ENCODE data around the gene ZIC2.

Gene ZIC2

GRCh38 chr13:99985886-99986527, 4.4 kb downstream of the ZIC2 start:
- Mint-ChIP-seq H3K9me3 (no peaks in the 10 kb centered on the region), H3K4me1 (no peaks in the 10 kb centered on the region), H3K4me3 (peak overlapping the region; percentile 2), H3K27me3 (peaks cover 65% of the 10 kb centered on the region), H3K27ac (no peak overlapping the region), H3K36me3 (no peaks in the 10 kb centered on the region)
- no peak for ATAC-seq

DNA sequence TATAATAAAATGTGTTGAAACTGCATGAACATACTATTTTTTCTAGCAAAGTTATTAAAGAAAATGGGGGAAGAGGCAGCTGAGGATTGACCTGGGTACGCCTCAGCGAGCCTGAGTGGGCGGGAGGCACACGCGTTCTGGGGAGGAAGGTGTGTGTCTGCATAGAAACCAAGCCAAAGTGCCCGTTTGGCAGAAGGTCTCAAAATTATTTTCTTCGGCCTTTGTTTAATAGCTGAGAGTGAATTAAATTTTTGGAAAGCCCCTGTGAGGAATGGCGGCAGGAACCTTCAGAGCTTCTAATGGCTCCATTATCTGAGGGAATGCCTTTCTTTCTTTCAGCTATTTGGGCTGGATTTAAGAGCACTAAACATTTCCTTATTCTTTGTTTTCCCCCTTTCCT, 5.2 kb downstream of the ZIC2 start:
- Mint-ChIP-seq H3K4me3 (no peak overlapping the region), H3K9me3 (peaks cover 2% of the 10 kb centered on the region), H3K27me3 (peaks cover 72% of the 10 kb centered on the region), H3K27ac (no peak overlapping the region), H3K4me1 (no peaks in the 10 kb centered on the region), H3K36me3 (no peaks in the 10 kb centered on the region)
- ATAC-seq: no peak

DNA sequence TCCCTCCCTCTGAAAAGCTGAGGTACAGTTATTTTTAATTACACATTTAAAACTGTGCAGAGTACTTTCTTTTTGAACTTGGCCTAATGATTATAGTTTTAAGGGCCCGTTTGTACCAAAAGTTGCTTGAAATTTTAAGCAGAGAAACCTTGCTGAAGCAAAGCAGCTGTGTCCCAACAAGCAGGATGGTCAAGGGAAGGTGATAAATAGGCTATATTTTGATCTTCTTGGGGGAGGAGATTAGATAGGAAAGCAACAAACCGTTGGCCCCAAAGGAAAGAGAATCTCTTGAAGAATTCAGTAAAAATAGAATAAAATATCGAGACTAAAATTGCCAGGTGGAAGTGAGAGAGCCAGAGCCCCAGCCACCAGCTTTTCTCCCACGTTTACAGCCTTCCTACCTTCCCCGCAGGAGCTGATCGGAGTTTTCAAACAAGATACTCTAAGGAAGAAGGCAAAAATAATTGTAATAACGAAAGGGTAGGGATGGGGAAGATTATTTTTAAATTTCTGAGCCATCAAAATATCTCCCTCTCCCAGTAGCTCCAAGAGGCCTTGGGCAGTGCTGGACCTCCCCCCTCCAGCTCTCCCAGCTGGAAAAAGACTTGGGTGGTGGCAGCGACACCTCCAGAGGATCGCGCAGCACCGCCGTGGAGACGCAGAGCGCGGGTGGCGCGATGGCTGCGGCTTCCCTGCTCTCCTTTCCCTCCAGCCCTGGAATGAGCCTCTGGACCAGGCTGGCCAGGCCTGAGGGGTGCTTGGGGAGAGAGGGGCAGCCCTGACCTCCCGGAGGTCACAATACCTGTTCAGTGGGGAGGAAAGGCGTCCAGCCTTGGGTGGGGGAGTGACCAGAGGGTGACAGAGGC, 5.8 kb downstream of the ZIC2 start:
- peaks cover 3% of the 10 kb centered on the region for H3K9me3 Mint-ChIP-seq
- H3K4me1 Mint-ChIP-seq: no peaks in the 10 kb centered on the region
- H3K4me3 Mint-ChIP-seq: no peak overlapping the region
- H3K27ac Mint-ChIP-seq: no peak overlapping the region
- ATAC-seq: no peak
- no peaks in the 10 kb centered on the region for H3K36me3 Mint-ChIP-seq
- peaks cover 78% of the 10 kb centered on the region for H3K27me3 Mint-ChIP-seq

DNA sequence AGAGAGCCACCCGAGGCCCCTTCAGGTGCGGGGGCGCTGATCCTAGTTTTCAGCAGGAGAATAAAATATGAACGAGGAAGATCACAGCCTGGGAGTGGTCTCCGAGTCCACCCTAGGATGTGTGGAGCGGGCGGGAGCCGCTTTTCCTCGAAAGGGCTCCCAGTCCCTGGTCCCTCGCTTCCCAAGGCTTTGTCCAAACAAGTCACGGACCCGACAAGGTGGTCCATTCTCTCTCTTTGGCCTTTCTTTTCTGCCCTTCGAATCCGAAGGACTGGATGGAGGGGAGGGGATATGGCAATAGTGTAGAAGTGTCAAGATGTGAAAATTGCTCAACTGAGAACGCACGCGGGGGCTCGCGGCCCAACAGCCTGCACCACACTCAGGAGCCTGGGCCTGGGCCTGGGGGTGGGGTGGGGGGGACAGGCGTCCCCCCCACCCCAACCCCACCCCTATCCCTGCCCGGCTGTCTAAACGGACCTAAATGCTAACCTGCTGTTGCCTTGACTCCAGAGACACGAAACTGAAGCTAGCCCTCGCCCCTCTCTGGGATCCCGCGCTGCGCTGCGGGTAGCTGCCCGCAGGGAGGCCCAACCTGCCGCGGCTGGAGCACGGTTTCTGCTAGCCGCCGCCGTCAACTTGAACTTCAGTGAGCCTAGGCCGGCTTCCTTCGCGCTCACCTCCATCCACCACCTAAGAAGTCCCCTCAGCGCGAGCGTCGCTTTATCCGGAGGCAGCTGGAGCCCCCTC, 7.1 kb downstream of the ZIC2 start:
- Mint-ChIP-seq H3K4me3 (no peak overlapping the region), H3K9me3 (peaks cover 3% of the 10 kb centered on the region), H3K27me3 (peaks cover 86% of the 10 kb centered on the region), H3K27ac (no peak overlapping the region), H3K4me1 (no peaks in the 10 kb centered on the region), H3K36me3 (no peaks in the 10 kb centered on the region)
- ATAC-seq: no peak

GRCh38 chr13:99989276-99990125, 7.9 kb downstream of the ZIC2 start:
- ATAC-seq: no peak
- Mint-ChIP-seq H3K4me3 (no peak overlapping the region), H3K36me3 (no peaks in the 10 kb centered on the region), H3K27me3 (peaks cover 91% of the 10 kb centered on the region), H3K9me3 (peaks cover 3% of the 10 kb centered on the region), H3K27ac (no peak overlapping the region), H3K4me1 (no peaks in the 10 kb centered on the region)

GRCh38 chr13:99990126-99990977, 8.8 kb downstream of the ZIC2 start:
- no peak overlapping the region for H3K4me3 Mint-ChIP-seq
- H3K27me3 Mint-ChIP-seq: peaks cover 99% of the 10 kb centered on the region
- no peak overlapping the region for H3K27ac Mint-ChIP-seq
- H3K9me3 Mint-ChIP-seq: peaks cover 9% of the 10 kb centered on the region
- ATAC-seq: no peak
- no peaks in the 10 kb centered on the region for H3K4me1 Mint-ChIP-seq
- no peaks in the 10 kb centered on the region for H3K36me3 Mint-ChIP-seq

DNA sequence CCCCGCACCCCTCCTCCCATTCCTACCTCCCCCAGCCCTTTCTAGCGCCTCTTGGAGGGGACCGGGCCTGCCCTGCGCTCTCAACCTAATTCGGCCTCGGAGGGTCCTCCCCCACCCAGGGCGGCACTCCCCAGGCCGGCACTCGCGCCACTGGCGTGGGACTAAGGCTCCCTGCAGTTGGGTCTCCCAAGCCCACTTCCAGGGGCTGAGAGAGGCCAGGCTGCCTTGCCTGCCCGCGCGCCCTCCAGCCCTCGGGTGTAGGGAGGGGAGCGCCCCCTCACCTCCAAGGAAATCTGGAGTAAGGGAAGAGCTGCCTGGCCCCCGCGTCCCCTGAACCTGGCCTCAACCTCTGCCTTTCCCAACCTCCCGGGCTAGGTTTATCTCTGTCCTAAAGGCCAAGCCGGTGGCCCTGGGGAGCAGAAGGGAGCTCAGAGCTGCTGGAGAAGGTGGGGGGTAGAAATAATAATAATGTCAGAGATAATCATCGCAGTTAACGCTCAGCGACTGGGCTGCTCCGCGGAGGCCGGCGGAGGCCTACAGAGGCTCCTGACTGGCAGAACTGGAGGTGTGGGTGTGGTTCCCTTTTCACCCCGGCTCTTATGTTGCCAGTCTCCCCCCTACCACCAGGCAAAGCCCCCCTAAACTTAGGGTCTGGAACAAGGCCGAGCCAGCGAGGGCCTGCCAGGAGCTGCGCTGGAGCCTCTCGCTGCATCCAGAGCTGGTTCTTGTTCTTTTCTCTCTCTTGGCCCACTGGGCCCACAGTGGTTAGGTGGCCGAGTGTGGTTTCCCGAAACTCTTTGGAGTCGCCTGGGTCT, 9.6 kb downstream of the ZIC2 start:
- ATAC-seq: no peak

GRCh38 chr13:99991828-99992775, 10.5 kb downstream of the ZIC2 start:
- Mint-ChIP-seq H3K27me3 (peaks cover 99% of the 10 kb centered on the region), H3K36me3 (no peaks in the 10 kb centered on the region), H3K27ac (no peak overlapping the region), H3K4me1 (no peaks in the 10 kb centered on the region), H3K4me3 (no peak overlapping the region), H3K9me3 (peaks cover 9% of the 10 kb centered on the region)
- no peak for ATAC-seq

More for the DNA sequence above, 9.6 kb downstream of the ZIC2 start:
- Mint-ChIP-seq H3K4me1 (no peaks in the 10 kb centered on the region), H3K9me3 (peaks cover 9% of the 10 kb centered on the region), H3K36me3 (no peaks in the 10 kb centered on the region), H3K27ac (no peak overlapping the region), H3K27me3 (peaks cover 100% of the 10 kb centered on the region), H3K4me3 (no peak overlapping the region)

DNA sequence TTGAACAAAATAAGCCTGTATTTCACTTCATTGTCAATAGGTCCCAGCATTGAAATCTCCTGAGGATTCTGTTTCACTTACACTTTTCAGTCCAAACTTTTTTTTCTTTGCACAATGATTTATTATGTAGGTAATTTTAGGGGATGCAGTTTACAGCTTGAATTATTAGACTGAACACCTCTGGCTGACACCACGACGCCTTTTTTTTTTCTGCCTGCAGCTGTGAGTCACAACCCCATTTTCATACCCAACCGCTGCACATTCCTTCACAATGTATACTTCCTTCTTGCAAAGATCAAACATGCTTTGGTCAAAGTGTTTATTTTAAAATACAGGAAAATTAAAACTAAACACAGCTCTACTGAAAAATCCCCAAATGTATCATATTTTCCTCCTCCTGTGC, 11.4 kb downstream of the ZIC2 start:
- Mint-ChIP-seq H3K36me3 (no peaks in the 10 kb centered on the region), H3K4me1 (no peaks in the 10 kb centered on the region), H3K27ac (no peak overlapping the region), H3K4me3 (no peak overlapping the region), H3K27me3 (peaks cover 93% of the 10 kb centered on the region), H3K9me3 (peaks cover 9% of the 10 kb centered on the region)
- no peak for ATAC-seq

DNA sequence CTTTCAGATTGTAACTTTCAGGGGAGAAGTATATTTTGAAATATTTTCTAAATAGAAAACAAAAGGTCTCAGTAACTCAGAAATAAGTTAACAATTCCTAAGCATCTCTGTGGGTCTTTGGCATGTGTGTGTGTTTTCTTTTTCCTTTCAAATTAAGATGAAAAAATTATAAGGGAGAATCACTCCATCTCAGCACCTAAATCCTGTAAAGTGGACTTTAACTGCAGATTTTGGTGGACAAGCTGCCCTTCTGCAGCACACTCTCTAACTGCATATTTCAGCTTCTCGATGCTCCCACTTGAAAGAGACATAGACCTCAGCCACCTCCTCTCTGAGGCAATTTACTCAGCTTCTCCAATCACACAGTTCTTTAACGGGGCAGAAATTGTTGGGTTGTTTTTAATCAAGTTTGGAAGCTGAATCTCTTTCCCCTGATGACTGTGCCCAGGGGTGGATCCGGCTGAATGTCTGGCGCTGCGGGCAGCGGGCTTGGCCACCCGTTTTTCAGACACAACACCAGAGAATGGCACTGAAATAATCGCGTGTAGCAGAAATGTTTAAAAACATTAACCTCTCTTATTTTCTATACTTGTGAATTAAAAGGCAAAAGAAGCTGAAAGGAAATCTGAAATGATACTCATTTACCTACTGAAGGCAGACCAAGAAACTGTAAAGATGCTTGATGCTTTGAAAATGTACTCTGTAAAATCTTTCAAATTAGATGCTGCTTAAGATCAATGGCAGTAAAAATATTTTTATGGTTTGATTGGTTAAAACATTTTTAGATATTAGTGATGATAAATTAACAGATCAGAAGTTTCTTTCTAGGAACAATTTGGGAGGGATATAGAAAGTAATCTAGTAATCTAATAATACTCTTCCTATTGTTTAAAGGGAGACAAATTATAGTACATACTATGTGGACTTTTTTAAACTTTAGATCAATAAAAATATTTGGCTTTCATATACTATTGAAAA, 12.4 kb downstream of the ZIC2 start:
- ATAC-seq: no peak
- H3K27ac Mint-ChIP-seq: no peak overlapping the region

DNA sequence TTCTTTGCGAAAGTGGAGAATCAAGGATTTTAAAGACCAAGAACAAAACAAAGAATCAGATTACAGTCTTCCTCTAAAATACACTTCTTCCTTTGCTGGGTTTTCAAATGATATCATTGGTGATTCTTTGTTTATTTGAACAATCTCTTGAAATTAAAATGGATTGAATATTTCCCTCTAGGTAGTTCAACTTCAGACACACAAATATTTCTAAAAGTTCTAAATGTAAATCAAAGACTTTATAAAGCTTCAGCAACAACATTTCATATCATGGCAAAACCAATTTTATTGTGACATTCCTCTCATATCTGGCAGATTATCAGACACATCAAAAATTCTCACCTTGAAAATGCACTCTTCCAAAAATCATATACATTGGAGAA, 13.0 kb downstream of the ZIC2 start:
- peaks cover 92% of the 10 kb centered on the region for H3K27me3 Mint-ChIP-seq

More for the DNA sequence above, 12.4 kb downstream of the ZIC2 start:
- peaks cover 9% of the 10 kb centered on the region for H3K9me3 Mint-ChIP-seq
- H3K4me3 Mint-ChIP-seq: no peak overlapping the region
- H3K36me3 Mint-ChIP-seq: no peaks in the 10 kb centered on the region
- H3K27me3 Mint-ChIP-seq: peaks cover 93% of the 10 kb centered on the region
- H3K4me1 Mint-ChIP-seq: no peaks in the 10 kb centered on the region

DNA sequence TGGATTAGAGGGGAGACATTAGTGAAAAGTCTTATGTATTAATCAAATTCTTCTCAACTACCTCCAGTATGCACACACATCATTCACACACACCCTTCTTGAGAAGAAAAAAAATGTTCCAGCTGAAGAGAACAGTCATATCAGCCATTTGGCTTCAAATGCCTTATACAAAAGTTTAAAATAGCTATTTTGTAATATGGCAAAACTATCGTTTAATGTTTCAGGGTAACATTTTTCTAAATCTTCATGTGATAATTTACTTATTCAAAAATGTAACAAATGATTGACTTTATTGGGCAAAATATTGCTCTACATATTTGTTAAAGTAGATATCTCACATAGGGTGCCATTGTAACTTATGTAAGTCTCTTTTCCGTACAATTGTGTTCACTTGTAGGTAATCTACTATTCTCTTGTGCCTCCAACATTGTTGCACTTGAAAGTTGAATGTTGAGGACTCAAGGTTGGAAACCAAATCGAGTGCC, 13.6 kb downstream of the ZIC2 start:
- Mint-ChIP-seq H3K36me3 (no peaks in the 10 kb centered on the region), H3K4me1 (no peaks in the 10 kb centered on the region), H3K9me3 (peaks cover 9% of the 10 kb centered on the region), H3K27me3 (peaks cover 90% of the 10 kb centered on the region), H3K27ac (no peak overlapping the region), H3K4me3 (no peak overlapping the region)
- ATAC-seq: no peak

More for the DNA sequence above, 13.0 kb downstream of the ZIC2 start:
- Mint-ChIP-seq H3K9me3 (peaks cover 9% of the 10 kb centered on the region), H3K36me3 (no peaks in the 10 kb centered on the region), H3K27ac (no peak overlapping the region), H3K4me3 (no peak overlapping the region), H3K4me1 (no peaks in the 10 kb centered on the region)
- ATAC-seq: no peak

All from stimulated activated memory B cell treated with anti-CD40 and anti-IgM and Interleukin-4, amounts not matched to agents 10 μg/mL and 1 μg/mL and 100 μg/mL, for 72 hours (primary cell).